Measurements from ENCODE around the gene RBM20.

GRCh38 chr10:110815354-110816004 is 171.3 kb downstream of the RBM20 start:
- TF ChIP-seq CTCF (IDR thresholded peaks at IDR 0.05) (no peak), POLR2A (IDR thresholded peaks at IDR 0.05) (no peak)
